HEK293 (cell line): Measurements from ENCODE around the gene HSD17B12.

Source experiments
- CTCF ChIA-PET: fragments of 350-600 bp; formaldehyde crosslinking; extraction: SDS; loops from one replicate; lab custom pipeline; 2021; ENCODE audit warnings: antibody characterized with exemption; lab: Yijun Ruan, JAX
- POLR2A ChIA-PET: fragments of 300-600 bp; formaldehyde crosslinking; extraction: SDS; loops from one replicate; lab custom pipeline; 2020; ENCODE audit warnings: antibody characterized with exemption, inconsistent platforms; lab: Yijun Ruan, JAX
- H3K27ac ChIP-seq: fragments of 200-500 bp; sonication (Bioruptor generic); 2 replicates; pipeline ENCODE4 v1.5.1; 2014; ENCODE audit warnings: low read depth, low read length, control low read depth, inconsistent platforms; ENCODE audit errors: extremely low read depth
- H3K36me3 ChIP-seq, 2 experiments: fragments of 200-500 bp in 1 of 2; sonication (Bioruptor generic) in 1 of 2; 1 replicate in 1 of 2; 2 replicates in 1 of 2; pipeline ENCODE4 v1.5.1; 2014 to 2017; ENCODE audit warnings: inconsistent platforms in 2 of 2, low read length in 2 of 2; ENCODE audit not compliant: control insufficient read depth in 2 of 2, insufficient read depth in 1 of 2
- H3K4me1 ChIP-seq: fragments of 200-500 bp; sonication (Bioruptor generic); 2 replicates; pipeline ENCODE4 v1.5.1; 2014; ENCODE audit warnings: mild to moderate bottlenecking, low read length, inconsistent platforms; ENCODE audit not compliant: control insufficient read depth, insufficient read depth
- H3K4me3 ChIP-seq: 2 replicates; pipeline ENCODE4 v1.5.1; 2011; ENCODE audit warnings: low read depth, mild to moderate bottlenecking, control low read depth, low read length, moderate library complexity
- H3K9me3 ChIP-seq: fragments of 200-500 bp; sonication (Bioruptor generic); 2 replicates; pipeline ENCODE4 v1.5.1; 2014; ENCODE audit warnings: low read depth, low read length, inconsistent platforms; ENCODE audit not compliant: control insufficient read depth, insufficient read depth
- CTCF ChIP-seq: fragments of 450-650 bp; formaldehyde crosslinking; IDR thresholded peaks from 2 replicates; pipeline ENCODE4 v1.5.1; 2016; ENCODE audit warnings: missing biosample characterization, missing genetic modification characterization
- GLI2 ChIP-seq: fragments of 450-650 bp; formaldehyde crosslinking; IDR thresholded peaks from 2 replicates; pipeline ENCODE4; 2017; ENCODE audit warnings: missing biosample characterization, missing genetic modification characterization, low read depth, borderline replicate concordance
- GLIS2 ChIP-seq: fragments of 450-650 bp; formaldehyde crosslinking; IDR thresholded peaks from 2 replicates; pipeline ENCODE4 v1.5.1; 2016; ENCODE audit warnings: missing biosample characterization, missing genetic modification characterization
- KLF9 ChIP-seq: fragments of 450-650 bp; formaldehyde crosslinking; IDR thresholded peaks from 2 replicates; pipeline ENCODE4 v1.5.1; 2016; ENCODE audit warnings: missing biosample characterization, missing genetic modification characterization, low read depth
- MEIS1 ChIP-seq: sonication (generic); formaldehyde crosslinking; IDR thresholded peaks from 2 replicates; pipeline ENCODE4 v1.8.1; 2022; ENCODE audit warnings: missing genetic modification reagents, mild to moderate bottlenecking, borderline replicate concordance
- PATZ1 ChIP-seq: fragments of 450-650 bp; formaldehyde crosslinking; IDR thresholded peaks from 2 replicates; pipeline ENCODE4 v1.5.1; 2016; ENCODE audit warnings: missing biosample characterization, missing genetic modification characterization
- PRDM6 ChIP-seq: fragments of 450-650 bp; formaldehyde crosslinking; IDR thresholded peaks from 2 replicates; pipeline ENCODE4 v1.5.1; 2017; ENCODE audit warnings: missing biosample characterization, missing genetic modification characterization
- SALL2 ChIP-seq: fragments of 450-650 bp; formaldehyde crosslinking; IDR thresholded peaks from 2 replicates; pipeline ENCODE4 v1.5.0; 2017; ENCODE audit warnings: missing biosample characterization, mild to moderate bottlenecking, missing genetic modification characterization, borderline replicate concordance
- TRIM28 ChIP-seq: IDR thresholded peaks from 2 replicates; pipeline ENCODE4 v1.6.1; 2011; ENCODE audit warnings: low read length, control low read depth, borderline replicate concordance
- ZBTB7A ChIP-seq: fragments of 450-650 bp; formaldehyde crosslinking; IDR thresholded peaks from 2 replicates; pipeline ENCODE4 v1.5.1; 2016; ENCODE audit warnings: low read depth, missing biosample characterization, missing genetic modification characterization
- ZEB2 ChIP-seq: fragments of 450-650 bp; formaldehyde crosslinking; IDR thresholded peaks from 2 replicates; pipeline ENCODE4 v1.5.1; 2016; ENCODE audit warnings: missing biosample characterization, missing genetic modification characterization
- ZFP41 ChIP-seq: fragments of 450-650 bp; formaldehyde crosslinking; IDR thresholded peaks from 2 replicates; pipeline ENCODE4 v1.5.1; 2016; ENCODE audit warnings: missing biosample characterization, missing genetic modification characterization, borderline replicate concordance
- ZNF169 ChIP-seq: fragments of 450-650 bp; formaldehyde crosslinking; IDR thresholded peaks from 2 replicates; pipeline ENCODE4 v1.5.1; 2016; ENCODE audit warnings: missing biosample characterization, missing genetic modification characterization
- ZNF239 ChIP-seq: fragments of 450-650 bp; formaldehyde crosslinking; IDR thresholded peaks from 2 replicates; pipeline ENCODE4 v1.5.1; 2016; ENCODE audit warnings: missing biosample characterization, missing genetic modification characterization
- ZNF302 ChIP-seq: fragments of 450-650 bp; formaldehyde crosslinking; IDR thresholded peaks from 2 replicates; pipeline ENCODE4 v1.5.1; 2016; ENCODE audit warnings: missing biosample characterization, missing genetic modification characterization, low read depth
- ZNF335 ChIP-seq: fragments of 450-650 bp; formaldehyde crosslinking; conservative IDR thresholded peaks from 2 replicates; pipeline ENCODE4 v1.5.1; 2016; ENCODE audit warnings: missing biosample characterization, missing genetic modification characterization
- ZNF354C ChIP-seq: fragments of 450-650 bp; formaldehyde crosslinking; IDR thresholded peaks from 2 replicates; pipeline ENCODE4 v1.5.1; 2016; ENCODE audit warnings: missing biosample characterization, missing genetic modification characterization, low read depth, borderline replicate concordance
- ZNF362 ChIP-seq: fragments of 450-650 bp; formaldehyde crosslinking; IDR thresholded peaks from 2 replicates; pipeline ENCODE4 v1.5.1; 2016; ENCODE audit warnings: missing biosample characterization, missing genetic modification characterization
- ZNF366 ChIP-seq: fragments of 450-650 bp; formaldehyde crosslinking; conservative IDR thresholded peaks from 2 replicates; pipeline ENCODE4 v1.5.1; 2016; ENCODE audit warnings: missing biosample characterization, missing genetic modification characterization
- ZNF416 ChIP-seq: fragments of 450-650 bp; formaldehyde crosslinking; IDR thresholded peaks from 2 replicates; pipeline ENCODE4 v1.5.1; 2016; ENCODE audit warnings: missing biosample characterization, missing genetic modification characterization
- ZNF549 ChIP-seq: fragments of 450-650 bp; IDR thresholded peaks from 2 replicates; pipeline ENCODE4 v1.5.1; 2018; ENCODE audit warnings: missing biosample characterization, missing genetic modification characterization, mild to moderate bottlenecking, inconsistent platforms, moderate library complexity
- ZNF600 ChIP-seq: fragments of 450-650 bp; formaldehyde crosslinking; IDR thresholded peaks from 2 replicates; pipeline ENCODE4 v1.5.1; 2016; ENCODE audit warnings: missing biosample characterization, missing genetic modification characterization
- ZNF629 ChIP-seq: fragments of 450-650 bp; formaldehyde crosslinking; IDR thresholded peaks from 2 replicates; pipeline ENCODE4 v1.5.1; 2017; ENCODE audit warnings: missing biosample characterization, missing genetic modification characterization
- ZNF747 ChIP-seq: fragments of 450-650 bp; formaldehyde crosslinking; IDR thresholded peaks from 2 replicates; pipeline ENCODE4 v1.5.1; 2016; ENCODE audit warnings: missing biosample characterization, missing genetic modification characterization
- ZSCAN30 ChIP-seq: fragments of 450-650 bp; IDR thresholded peaks from 2 replicates; pipeline ENCODE4 v1.5.1; 2018; ENCODE audit warnings: missing biosample characterization, mild to moderate bottlenecking, missing genetic modification characterization, moderate library complexity
- ZSCAN4 ChIP-seq: fragments of 450-650 bp; formaldehyde crosslinking; IDR thresholded peaks from 2 replicates; pipeline ENCODE4 v1.5.1; 2017; ENCODE audit warnings: missing biosample characterization, missing genetic modification characterization

Gene HSD17B12

GRCh38 chr11:43802509-43802908, 122.0 kb downstream of the HSD17B12 start:
- CTCF ChIA-PET, result interaction anchor here (0.7 to 2.6 kb wide), 8 partner anchors 14 to 227 kb away, joined by 3 to 13 read pairs (median 4); no protein-coding TSS in a partner anchor

GRCh38 chr11:43803766-43804165, 123.2 kb downstream of the HSD17B12 start:
- Histone ChIP-seq H3K4me1 (no peaks in the 10 kb centered on the region), H3K9me3 (no peaks in the 10 kb centered on the region), H3K4me3 (no peak overlapping the region), H3K36me3 (peaks cover 0 to 28% of the 10 kb centered on the region in 2 experiments; a peak in 1 of 3 replicates), H3K27ac (no peak overlapping the region)
- POLR2A ChIA-PET, result no interaction called here
- TF ChIP-seq GLIS2 (no peak), ZSCAN30 (tag by site-specific recombination) (no peak), ZNF747 (no peak), ZNF302 (tag by site-specific recombination) (no peak), KLF9 (tag by site-specific recombination) (no peak), ZFP41 (no peak), MEIS1 (CRISPR knock-in tag) (no peak), PATZ1 (tag by site-specific recombination) (no peak), ZNF335 (tag by site-specific recombination) (no peak), CTCF (tag by site-specific recombination) (no peak), ZBTB7A (no peak)
- CTCF ChIA-PET, result no interaction called here

More at GRCh38 chr11:43802509-43802908, 122.0 kb downstream of the HSD17B12 start:
- Histone ChIP-seq H3K27ac (no peak overlapping the region), H3K4me3 (no peak overlapping the region), H3K4me1 (no peaks in the 10 kb centered on the region), H3K9me3 (no peaks in the 10 kb centered on the region), H3K36me3 (peaks cover 0 to 35% of the 10 kb centered on the region in 2 experiments; a peak in 1 of 3 replicates)
- POLR2A ChIA-PET, result no interaction called here
- TF ChIP-seq ZNF239 (tag by site-specific recombination) (no peak), SALL2 (tag by site-specific recombination) (no peak), TRIM28 (no peak), ZNF169 (no peak), ZNF549 (tag by site-specific recombination) (no peak), ZEB2 (tag by site-specific recombination) (no peak), ZNF416 (no peak), ZNF629 (tag by site-specific recombination) (no peak), GLI2 (tag by site-specific recombination) (no peak), PRDM6 (tag by site-specific recombination) (no peak), ZNF600 (tag by site-specific recombination) (no peak), ZSCAN4 (tag by site-specific recombination) (no peak), ZNF354C (tag by site-specific recombination) (no peak), ZNF362 (no peak), ZNF366 (no peak)
